NK-92 treated with Interleukin-12 subunit alpha and Interleukin-12 subunit beta, amount 100 ng/mL, for 24 hours (cell line): ENCODE measurements around the gene CTBP1.

Experiments
- DNase-seq: peaks from one replicate; lab custom pipeline; 2025; lab: John Stamatoyannopoulos, UW

CTBP1 gene

DNA sequence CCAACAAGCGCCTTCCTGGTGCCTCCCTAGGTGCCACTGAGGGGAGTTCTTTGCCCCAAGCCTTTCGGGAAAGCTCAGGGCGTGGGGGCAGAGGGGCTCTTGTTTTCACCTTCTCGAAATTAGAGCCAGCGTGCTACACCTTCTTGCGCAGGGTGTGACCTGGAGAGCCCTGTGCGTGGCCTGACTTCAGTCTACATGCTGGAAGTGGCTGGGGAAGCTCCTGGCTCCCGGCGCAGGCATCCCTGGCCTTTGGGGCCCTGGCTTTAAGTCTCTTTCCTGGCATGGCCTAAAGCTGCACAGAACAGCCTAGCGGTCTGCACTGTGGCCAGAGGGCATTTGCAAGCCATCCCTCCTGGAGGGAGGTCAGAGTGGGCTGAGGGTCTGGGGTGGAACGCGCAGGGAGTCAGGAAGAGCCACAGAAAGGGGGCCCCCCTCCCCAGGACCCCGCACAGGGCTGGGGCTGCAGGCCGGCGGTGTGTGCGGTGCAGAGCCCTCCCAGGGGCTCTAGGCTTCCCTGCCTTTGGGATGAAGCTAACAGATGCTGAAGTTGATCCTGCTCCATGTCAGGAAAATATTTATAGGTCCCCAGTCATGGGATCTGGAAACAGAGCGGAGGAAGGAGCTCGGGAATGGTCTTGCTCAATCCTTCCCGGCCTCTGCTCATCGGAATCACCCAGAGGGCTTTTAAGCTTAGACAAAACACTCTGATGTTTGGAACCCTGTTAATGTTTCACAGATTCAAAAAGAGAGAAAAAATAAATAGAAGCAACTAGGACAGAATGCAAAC lies 75.8 kb downstream of the CTBP1 start:
- no peak for DNase-seq

DNA sequence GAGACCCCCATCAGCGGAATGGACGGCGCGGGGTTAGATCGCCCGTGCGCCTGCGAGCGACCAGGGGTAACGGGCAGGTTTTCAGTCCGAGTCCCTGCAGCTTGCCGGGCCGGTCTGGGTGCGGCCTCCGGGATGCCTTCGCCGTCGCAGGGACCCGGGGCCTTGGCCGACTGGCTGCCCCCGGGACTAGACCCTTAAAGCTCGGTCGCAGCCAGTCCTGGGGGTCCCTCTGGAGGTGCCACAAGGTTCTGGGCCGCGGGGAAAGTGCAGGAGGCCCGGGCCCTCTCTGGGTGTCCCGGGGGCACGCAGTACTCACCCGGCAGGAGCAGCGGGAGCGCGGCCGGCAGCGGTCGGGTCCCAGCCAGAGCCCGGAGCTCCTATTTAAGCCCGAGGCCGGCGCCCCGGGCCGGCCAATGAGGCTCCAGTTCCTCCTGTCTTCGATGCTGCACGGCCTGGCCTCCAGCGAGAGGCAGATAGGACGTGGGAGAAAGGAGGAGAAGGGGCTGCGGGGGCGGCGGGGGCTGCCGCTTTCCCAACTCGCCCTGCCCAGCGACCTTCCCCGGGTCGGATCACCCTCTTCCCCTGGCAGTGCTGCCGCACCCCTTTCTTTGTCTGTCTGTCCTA lies 76.6 kb downstream of the CTBP1 start, which contains the start of gene SPON2:
TSS of gene SPON2 (minus strand) at position 356 of the 624 bp plus-strand sequence.
- no peak for DNase-seq

DNA sequence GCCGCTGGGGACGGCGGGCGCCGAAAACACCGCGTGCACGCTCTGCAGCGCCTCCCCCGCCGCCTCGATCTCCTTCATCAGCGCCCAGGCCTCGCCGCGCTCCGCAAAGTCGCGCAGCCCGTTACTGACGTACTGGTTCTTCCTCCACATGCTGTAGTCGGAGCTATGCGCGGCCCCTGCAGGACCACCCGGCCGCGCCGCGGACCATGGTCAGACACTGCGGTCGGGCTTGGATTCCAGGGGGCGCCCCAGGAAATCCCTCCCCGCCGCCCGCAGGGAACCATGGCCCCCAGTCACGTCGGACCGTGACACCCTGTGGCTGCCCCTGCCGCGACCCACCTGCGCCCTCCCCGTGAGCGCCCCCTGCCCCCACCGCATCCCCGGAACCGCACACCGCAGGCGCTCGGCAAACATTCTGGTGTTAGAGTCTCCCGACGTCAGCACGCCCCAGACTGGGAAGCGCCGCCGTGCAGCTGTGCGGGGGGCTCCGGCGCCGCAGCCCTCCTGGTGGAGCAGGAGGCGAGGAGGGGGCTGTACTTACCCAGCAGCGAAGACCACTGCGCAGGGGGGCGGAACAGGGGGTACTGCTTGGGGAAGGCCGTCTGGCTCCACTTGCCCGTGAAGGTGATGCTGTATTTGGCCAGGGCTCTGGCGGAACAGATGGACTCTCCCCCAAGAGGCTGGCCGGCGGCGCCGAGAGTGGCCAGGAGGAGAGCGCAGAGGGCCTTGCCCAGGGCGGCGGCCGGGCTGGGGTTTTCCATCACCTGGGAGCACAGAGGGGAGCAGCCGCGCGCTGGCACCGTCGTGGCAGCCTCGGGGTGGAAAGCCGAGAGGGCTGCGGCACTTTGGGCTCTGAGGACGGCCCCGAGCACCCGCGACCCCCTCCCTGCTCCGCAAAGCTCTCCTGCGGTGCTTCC lies 77.4 kb downstream of the CTBP1 start:
- no peak for DNase-seq

DNA sequence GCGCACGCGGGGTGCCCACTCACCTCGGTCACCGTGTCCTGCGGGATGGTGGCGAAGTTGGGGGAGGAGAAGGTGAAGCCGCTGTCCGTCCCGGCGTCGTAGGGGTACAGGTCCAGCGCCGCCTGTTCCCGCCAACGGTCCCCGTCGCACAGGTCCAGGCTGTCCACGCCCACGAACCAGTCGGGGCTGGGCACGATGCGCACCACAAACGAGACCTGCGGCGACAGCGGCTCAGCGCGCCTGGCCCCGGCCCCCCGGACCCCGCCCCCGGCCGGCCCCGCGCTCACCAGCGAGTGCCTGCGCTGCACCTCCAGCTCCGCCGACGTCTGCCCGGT lies 78.0 kb downstream of the CTBP1 start:
- no peak for DNase-seq

DNA sequence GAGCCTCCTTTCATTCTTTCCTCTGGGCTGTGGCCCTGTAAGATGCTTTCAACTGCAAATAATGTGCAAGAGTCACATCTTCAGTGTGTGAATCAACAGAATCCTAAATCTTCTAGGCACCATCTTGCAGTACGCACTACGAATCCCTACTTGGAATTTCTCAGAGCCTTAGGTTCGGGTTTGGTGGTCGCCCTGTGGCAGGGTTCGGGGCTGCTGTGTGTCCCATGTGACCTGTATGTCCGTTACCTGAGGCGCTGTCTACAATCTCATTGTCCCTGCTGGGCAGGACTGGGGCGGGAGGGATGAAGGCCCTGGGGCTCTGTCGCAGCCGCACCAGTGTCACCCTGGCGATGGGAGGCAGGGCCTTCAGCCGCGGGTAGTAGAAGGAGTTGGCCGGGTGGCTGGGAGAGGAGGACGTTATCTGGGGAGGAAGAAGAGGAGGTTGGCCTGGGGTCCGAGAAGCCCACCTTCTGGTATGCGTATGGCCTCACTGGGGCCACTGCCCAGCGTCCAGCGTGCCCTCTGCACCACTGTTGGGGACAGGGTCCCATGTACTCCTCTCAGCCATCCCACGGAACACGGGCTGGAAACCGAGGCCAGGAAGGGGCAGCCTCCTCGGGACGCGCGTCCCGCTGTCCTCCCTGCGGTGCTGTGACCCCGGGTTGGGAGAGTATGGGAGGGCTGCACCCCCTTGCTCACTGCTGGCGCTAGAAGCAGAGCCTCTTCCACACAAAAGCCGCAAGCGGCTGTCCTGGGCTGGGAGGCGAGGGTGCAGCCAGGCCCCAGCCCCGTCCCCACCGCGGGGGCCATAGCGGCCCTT lies 78.6 kb downstream of the CTBP1 start:
- DNase-seq, result no peak

DNA sequence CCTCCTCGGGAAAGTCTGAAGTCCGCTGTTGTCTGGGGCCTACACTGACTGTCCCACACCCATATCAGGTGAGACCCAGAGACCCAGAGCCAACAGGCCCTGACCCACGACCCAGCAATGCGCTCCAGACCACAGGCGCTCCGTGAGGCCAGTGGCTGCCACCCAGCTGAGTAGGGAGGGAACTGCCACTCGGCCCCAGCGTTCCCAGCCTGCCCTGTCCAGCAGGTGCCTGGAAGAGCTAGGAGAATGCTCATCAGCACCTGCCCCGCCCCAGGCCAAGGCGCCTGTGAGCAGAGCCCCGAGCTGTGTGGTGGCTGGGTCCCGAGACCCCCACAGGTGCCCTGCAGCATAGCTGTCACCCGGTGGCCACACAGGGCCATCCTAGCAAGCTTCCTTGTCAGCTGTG lies 79.2 kb downstream of the CTBP1 start:
- no peak for DNase-seq

DNA sequence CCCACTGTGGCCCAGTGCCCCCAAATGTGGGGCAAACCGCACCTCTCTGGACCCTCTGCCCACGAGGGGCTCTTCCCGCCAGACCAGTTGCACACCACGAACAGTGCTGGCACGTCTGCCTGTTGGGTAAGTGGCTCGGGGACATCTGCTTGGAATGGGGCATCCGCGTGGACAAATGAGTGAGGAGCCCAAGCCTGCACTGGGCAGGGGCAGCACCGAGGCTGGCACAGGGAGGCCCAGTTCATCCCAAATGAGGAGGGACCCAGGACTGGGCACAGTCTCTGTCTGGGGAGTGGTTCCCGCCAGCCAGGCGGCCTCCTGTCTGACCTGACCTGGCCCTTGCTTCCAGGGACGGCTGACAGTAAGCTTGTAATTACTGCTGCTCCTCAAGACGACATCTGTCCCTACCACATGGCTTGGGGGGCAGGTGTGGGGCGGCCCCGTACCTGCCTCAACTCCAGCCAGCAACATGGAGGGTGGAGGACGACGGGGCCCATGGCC lies 79.7 kb downstream of the CTBP1 start:
- no peak for DNase-seq

DNA sequence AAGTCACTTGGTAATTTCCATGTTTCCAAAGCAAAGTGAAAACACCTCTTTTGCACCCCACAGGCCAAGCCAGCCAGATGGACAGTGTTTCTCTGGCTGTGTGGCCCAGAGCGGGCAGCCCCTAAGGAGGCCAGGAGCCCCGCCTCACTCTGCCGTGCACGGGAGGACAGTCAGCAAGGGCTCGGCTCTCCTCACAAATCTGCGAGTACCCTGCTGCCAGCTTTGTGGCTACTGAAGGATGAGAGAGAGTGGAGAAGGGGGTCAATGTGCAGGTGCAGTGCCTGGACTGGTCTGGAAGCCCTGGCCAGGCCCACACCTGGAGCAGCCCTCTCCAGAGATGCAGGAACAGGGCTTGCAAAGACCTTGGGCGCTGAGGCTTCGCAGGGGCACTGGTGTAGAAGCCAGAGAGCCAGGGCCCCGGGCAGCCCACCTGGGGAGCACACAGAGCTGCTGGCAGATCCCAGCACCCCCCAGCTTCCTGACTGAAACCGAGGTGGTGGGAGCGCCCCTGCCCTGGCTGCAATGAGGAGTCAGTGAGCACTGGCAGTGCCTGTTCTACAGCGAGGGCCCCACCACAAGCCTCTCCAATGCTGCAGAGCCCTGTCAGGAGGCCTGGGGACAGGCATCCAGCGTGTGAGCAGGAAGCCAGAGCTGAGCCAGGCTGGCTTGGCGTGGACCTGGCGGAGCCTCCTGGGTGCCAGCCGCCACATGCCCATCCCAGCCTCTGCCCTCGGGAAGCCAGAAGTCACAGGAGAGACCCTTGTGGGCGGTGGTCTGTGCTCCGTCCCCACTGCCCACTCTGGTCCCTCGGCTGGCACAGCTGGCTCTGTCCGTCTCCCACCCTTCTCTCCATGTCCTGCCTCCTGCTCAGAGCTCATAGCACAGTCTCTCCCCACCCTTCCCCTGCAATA lies 80.5 kb downstream of the CTBP1 start:
- DNase-seq, result no peak

DNA sequence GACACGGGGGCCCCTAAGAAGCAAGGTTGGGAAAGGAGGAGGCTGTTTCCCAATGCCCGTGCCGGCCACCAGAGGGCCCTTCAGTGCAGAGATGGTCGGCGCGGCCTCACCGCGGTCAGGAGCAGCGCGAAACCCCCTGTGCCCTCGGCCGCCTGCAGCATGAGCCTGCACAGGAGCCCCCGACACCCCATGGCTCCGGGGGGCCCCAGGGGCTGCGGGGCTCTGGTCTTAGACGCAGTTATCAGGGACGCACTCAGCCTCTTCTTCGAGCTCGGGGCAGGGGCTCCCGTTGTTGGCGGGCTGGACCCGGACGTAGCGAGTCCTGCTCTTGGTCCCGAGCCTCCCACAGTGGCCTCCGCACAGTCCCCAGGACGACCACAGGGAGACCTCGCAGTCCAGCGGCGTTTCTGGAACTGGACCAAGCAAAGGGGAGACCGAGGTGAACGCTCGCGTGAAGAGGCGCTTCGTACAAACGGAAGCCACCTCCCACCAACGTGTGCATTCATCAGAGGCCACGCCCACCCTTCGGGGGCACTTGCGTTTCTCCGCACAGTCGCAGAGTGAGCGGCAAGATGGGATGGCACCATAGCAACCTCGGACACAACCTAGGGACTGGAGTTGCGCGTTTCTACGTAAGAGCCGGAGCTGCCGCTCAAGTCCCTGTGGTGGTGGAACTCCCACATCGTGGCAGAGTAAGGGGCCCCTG lies 81.5 kb downstream of the CTBP1 start:
- peak; percentile 65 for DNase-seq

DNA sequence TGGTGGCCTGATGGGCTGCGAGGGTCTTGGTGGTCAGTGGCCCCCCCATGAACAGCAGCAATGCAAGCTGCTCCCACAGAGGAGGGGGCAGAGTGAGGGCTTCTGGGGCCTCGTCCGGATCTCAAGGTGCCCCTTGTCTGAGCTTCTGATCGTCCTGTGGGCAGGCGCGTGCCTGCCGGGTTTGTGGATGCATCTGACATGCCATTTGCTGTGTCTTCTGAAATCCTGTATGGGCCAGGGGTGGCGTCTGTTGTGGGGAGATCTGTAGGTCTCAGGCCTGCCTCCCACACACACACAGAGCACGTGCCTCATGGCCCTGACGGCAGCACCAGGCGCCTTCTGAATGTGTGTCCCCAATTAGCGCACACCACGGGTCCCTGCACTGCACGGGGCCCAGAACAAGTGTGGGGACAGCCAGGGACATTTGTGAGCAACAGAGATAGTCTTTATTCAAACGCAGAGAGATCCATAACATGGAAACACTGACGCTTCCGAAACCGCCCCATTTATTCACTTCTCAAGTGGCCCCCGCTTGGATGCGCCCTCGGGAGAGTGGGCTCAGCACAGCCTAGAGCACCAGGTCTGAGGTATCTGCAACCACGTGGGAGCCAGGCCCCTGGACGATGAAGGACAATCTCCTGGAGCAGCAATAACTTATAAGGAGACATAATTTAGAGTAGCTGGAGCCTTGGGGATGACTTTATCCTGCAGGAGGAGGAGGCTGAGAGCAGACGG lies 82.3 kb downstream of the CTBP1 start:
- no peak for DNase-seq

DNA sequence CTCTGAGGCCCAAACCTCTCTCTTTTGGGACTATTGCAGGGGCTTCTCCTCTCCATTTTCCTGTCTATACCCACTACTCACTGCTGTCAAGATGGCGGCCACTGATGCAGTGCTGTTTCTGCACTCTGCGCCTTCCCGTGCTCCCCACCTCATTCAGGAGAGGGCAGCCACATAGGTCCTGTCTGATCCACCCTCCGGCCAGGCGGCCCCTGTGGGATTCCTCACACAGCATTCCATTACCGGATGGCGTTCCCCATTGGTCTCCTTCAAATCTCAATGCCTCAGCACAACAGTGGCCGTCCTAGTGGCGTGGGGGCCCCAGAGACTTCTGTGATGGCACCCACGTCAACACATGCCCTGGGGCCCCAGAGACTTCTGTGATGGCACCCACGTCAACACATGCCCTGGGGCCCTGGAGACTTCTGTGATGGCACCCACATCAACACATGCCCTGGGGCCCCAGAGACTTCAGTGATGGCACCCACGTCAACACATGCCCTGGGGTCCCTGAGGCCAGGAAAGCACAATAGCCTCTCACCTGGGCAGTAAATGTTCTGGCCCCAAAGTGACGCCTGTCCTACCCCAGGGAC lies 83.9 kb downstream of the CTBP1 start:
- no peak for DNase-seq

DNA sequence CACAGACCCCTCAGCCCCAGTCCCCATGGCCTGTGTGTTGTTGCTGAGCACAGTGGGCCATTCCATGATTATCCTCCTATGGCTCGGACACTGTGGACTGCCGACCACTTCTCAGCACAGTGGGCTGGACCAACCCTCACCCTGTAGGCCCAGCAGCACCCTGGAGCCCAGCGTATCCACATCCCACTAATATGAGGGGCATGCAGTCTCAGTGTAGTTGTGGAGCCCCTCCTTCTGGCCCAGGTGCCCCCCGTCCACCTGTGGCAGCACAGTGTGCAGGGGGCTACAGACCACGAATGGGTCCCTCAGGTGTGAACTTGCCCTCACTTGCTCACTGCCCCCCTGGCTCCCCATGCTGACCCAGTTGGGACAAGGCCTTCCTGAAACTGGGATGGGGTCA lies 84.5 kb downstream of the CTBP1 start:
- no peak for DNase-seq

DNA sequence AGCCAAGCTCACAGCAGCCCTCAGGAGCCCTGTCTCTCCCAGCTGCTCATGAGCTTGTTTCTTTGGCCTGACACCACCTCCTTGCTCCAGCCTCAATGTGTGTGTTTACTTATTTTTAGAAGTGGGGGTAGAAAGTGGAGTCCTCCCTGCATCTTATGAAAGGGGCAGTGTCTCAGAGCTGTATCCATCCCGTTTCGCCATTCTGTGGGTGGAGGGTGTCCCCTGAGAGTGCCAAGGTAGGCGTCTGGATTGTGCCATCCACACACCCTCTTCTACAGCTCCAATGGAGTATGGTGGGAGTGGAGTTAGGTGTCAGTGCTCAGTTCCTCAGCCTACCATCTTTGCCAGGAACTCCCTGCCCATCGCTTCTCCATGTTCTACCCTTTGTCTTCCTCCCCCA lies 84.9 kb downstream of the CTBP1 start:
- no peak for DNase-seq
